GM12878 (cell line): ENCODE measurements around the gene UTP14A. TPM values are rescaled to one million over a fixed set of nuclear protein-coding genes. Genes with fewer than 3 reads are reported as not detected.

Experiments
- ATAC-seq: fragments of 200-7000 bp; cut with Tn5 transposase; 3 replicates; pipeline ENCODE4 v1.9.1; 2020; ENCODE audit warnings: mild to moderate bottlenecking, moderate library complexity
- BruUV-seq: library from RNA; stranded (reverse); fragments of 400-500 nt; replicated peaks from 2 replicates; lab custom pipeline; 2021; lab: Mats Ljungman, UMichigan
- CTCF ChIA-PET: fragments of 300-600 bp; sonication (Branson Sonifier 250); formaldehyde crosslinking; extraction: SDS; loops from one replicate; lab custom pipeline; 2021; ENCODE audit warnings: inconsistent platforms; lab: Yijun Ruan, JAX
- POLR2A ChIA-PET: fragments of 350-600 bp; formaldehyde crosslinking; extraction: SDS; loops from one replicate; lab custom pipeline; 2021; ENCODE audit warnings: inconsistent platforms; lab: Charles Lee
- RAD21 ChIA-PET: fragments of 300-600 bp; sonication (Branson Sonifier 250); formaldehyde crosslinking; loops from one replicate; lab custom pipeline; 2023; ENCODE audit warnings: antibody characterized with exemption; ENCODE audit not compliant: unreplicated experiment; lab: Charles Lee
- SMC1A ChIA-PET: fragments of 300-600 bp; sonication (Branson Sonifier 250); formaldehyde crosslinking; loops from one replicate; lab custom pipeline; 2023; ENCODE audit not compliant: unreplicated experiment, uncharacterized antibody; lab: Charles Lee
- DNase-seq: peaks from one replicate; pipeline ENCODE4 v3.0.0-alpha.2; 2011; ENCODE audit warnings: low read depth, low spot score
- FAIRE-seq: peaks from 3 replicates; lab custom pipeline; 2011; peaks lifted over from hg19 to GRCh38; lab: Jason Lieb, UNC
- H2AFZ ChIP-seq: 2 replicates; pipeline ENCODE4 v1.6.0; 2011; ENCODE audit warnings: low read depth, low read length, control low read depth; ENCODE audit not compliant: control insufficient read depth
- H3K27ac ChIP-seq: 2 replicates; pipeline ENCODE4 v1.5.1; 2011; ENCODE audit warnings: control low read depth; ENCODE audit not compliant: control insufficient read depth, insufficient read depth
- H3K27me3 ChIP-seq, 2 experiments: replicated peaks in 1 of 2; 2 replicates each; pipeline versions ENCODE4 v1.6.0 to v1.6.1; 2011; ENCODE audit warnings: low read length in 1 of 2; ENCODE audit not compliant: control insufficient read depth in 2 of 2, insufficient read depth in 2 of 2
- H3K36me3 ChIP-seq, 2 experiments: 2 replicates each; pipeline ENCODE4 v1.5.1; 2011; ENCODE audit warnings: low read length in 1 of 2; ENCODE audit not compliant: control insufficient read depth in 2 of 2, insufficient read depth in 2 of 2
- H3K4me1 ChIP-seq: 2 replicates; pipeline ENCODE4 v1.6.1; 2011; ENCODE audit warnings: mild to moderate bottlenecking, low read length, moderate library complexity, mixed read lengths; ENCODE audit not compliant: control insufficient read depth, insufficient read depth
- H3K4me2 ChIP-seq: 2 replicates; pipeline ENCODE4 v1.6.0; 2011; ENCODE audit warnings: control low read depth; ENCODE audit not compliant: control insufficient read depth, insufficient read depth
- H3K4me3 ChIP-seq: fragments of 200-600 bp; sonication (generic); 2 replicates; pipeline ENCODE4 v1.5.1; 2016
- H3K79me2 ChIP-seq: 2 replicates; pipeline ENCODE4 v1.6.0; 2011; ENCODE audit warnings: low read length; ENCODE audit not compliant: control insufficient read depth, insufficient read depth
- H3K9ac ChIP-seq: 2 replicates; pipeline ENCODE4 v1.8.0; 2011; ENCODE audit warnings: low read length, control low read depth, mixed read lengths; ENCODE audit not compliant: control insufficient read depth, insufficient read depth
- H3K9me3 ChIP-seq: replicated peaks from 3 replicates; pipeline ENCODE4 v1.5.1; 2011; ENCODE audit warnings: mild to moderate bottlenecking, low read length; ENCODE audit not compliant: control insufficient read depth, insufficient read depth
- H4K20me1 ChIP-seq: 2 replicates; pipeline ENCODE4 v1.6.0; 2011; ENCODE audit not compliant: control insufficient read depth, insufficient read depth
- CTCF ChIP-seq, 3 experiments: IDR thresholded peaks in 2 of 3; conservative IDR thresholded peaks in 1 of 3; 2 replicates each; pipeline ENCODE4 v1.5.1; 2011; ENCODE audit warnings: low read depth in 3 of 3, low read length in 3 of 3, mild to moderate bottlenecking in 3 of 3, control low read depth in 2 of 3, moderate library complexity in 2 of 3, inconsistent platforms in 1 of 3, mixed read lengths in 1 of 3; ENCODE audit not compliant: control insufficient read depth in 2 of 3, insufficient read depth in 1 of 3; ENCODE audit errors: extremely low read depth in 1 of 3
- NFIC ChIP-seq: IDR thresholded peaks from 2 replicates; pipeline ENCODE4 v1.6.1; 2012; ENCODE audit warnings: low read depth, mild to moderate bottlenecking, inconsistent platforms, low read length, moderate library complexity
- POLR2AphosphoS2 ChIP-seq: IDR thresholded peaks from 2 replicates; pipeline ENCODE4 v1.6.1; 2011; ENCODE audit warnings: low read depth, mild to moderate bottlenecking, low read length, improper control_type of control experiment, moderate library complexity
- RAD51 ChIP-seq: fragments of 450-650 bp; IDR thresholded peaks from 2 replicates; pipeline ENCODE4 v1.6.1; 2016; ENCODE audit warnings: moderate library complexity, mild to moderate bottlenecking, inconsistent platforms
- SPI1 ChIP-seq: IDR thresholded peaks from 2 replicates; pipeline ENCODE4 v1.6.1; 2011; ENCODE audit warnings: low read depth, mild to moderate bottlenecking, low read length, moderate library complexity, borderline replicate concordance; ENCODE audit not compliant: insufficient read depth
- WGBS: methylation state at CpG from one replicate; pipeline ENCODE4 v1.1.6; 2016; ENCODE audit warnings: low lambda C conversion rate; ENCODE audit not compliant: insufficient replicate concordance, insufficient coverage; ENCODE audit errors: missing lambda C conversion rate; 5-methylcytosine and 5-hydroxymethylcytosine counted together
- in situ Hi-C: fragments of 300-500 bp; cut with MboI; formaldehyde crosslinking; loops from 9 replicates; pipeline ENCODE4 v1.14.3; 2018; ENCODE audit warnings: mixed read lengths
- intact Hi-C: fragments of 100-400 bp; cut with micrococcal nuclease; formaldehyde crosslinking; loops from one replicate; pipeline ENCODE4 v1.14.2; 2022; ENCODE audit not compliant: unreplicated experiment
- polyA plus RNA-seq, 11 experiments: library from polyadenylated mRNA; depleted of rRNA in 4 of 11; unstranded in 6 of 11; stranded (reverse) in 5 of 11; fragments of >200 nt; fragmentation: Nextera tagmentation in 4 of 11; fragmentation: Illumina TruSeq in 1 of 11; extraction: Ambion mirVana in 4 of 11; extraction: Trizol in 1 of 11; gene quantifications; 1 replicate in 1 of 11; 2 replicates in 10 of 11; pipeline versions ENCODE4 v1.2.1 to v1.2.3, GENCODE V29; 2011 to 2016; ENCODE audit warnings: inconsistent platforms in 2 of 11, missing spikeins in 2 of 11, low read depth in 1 of 11
- total RNA-seq, 4 experiments: library from RNA; depleted of rRNA in 3 of 4; stranded (reverse); fragments of >200 nt in 3 of 4; fragmentation: Illumina TruSeq in 1 of 4; extraction: Trizol in 1 of 4; gene quantifications; 2 replicates each; pipeline versions ENCODE4 v1.2.1 to v1.2.3, GENCODE V29; 2013 to 2021

The UTP14A gene
- total and polyA plus RNA-seq, 10 of the 15 experiments (the other 5 are each of a cell fraction or from before 2014, with no cell fraction given), result 16.9 to 49.8 (median 31.4) TPM

GRCh38 chrX:129963729-129964128, 57.8 kb downstream of the UTP14A start:
- RAD21 ChIA-PET, result no interaction called here
- WGBS, result 59% methylated on average over 7 of the region's 8 CpGs

More at GRCh38 chrX:129963729-129964128, 57.8 kb downstream of the UTP14A start:
- TF ChIP-seq POLR2AphosphoS2 (no peak), NFIC (no peak), CTCF (IDR thresholded peaks at IDR 0.05 in 2 of 3, conservative IDR thresholded peaks at IDR 0.05 in 1 of 3; ENCODE audit: control insufficient read depth in 2 of 3, extremely low read depth in 1 of 3, insufficient read depth in 1 of 3, low read depth in 3 of 3, low read length in 3 of 3) (no peak), RAD51 (no peak), SPI1 (no peak)
- Histone ChIP-seq H3K4me2 (no peak overlapping the region), H2AFZ (no peak overlapping the region), H3K9me3 (no peaks in the 10 kb centered on the region), H3K27ac (no peak overlapping the region), H3K4me3 (no peak overlapping the region), H3K4me1 (no peaks in the 10 kb centered on the region), H4K20me1 (no peaks in the 10 kb centered on the region), H3K9ac (no peak overlapping the region), H3K27me3 (no peaks in the 10 kb centered on the region), H3K36me3 (no peaks in the 10 kb centered on the region), H3K79me2 (no peaks in the 10 kb centered on the region)
- no TSS peak for BruUV-seq
- POLR2A ChIA-PET, result no interaction called here
- in situ Hi-C loops (no loop called here), intact Hi-C loops (no loop called here)
- SMC1A ChIA-PET, result no interaction called here
- no peak for ATAC-seq
- FAIRE-seq, result no peak
- DNase-seq, result no peak
- CTCF ChIA-PET, result no interaction called here
